HepG2 (cell line): Measurements from ENCODE around the gene GBA2. TPM values are rescaled to one million over a fixed set of nuclear protein-coding genes. Genes with fewer than 3 reads are reported as not detected.

ENCODE experiments used
- BHLHE40 ChIP-seq: IDR thresholded peaks from 2 replicates; pipeline ENCODE4 v1.6.1; 2011; ENCODE audit warnings: low read length, improper control_type of control experiment
- GATAD2A ChIP-seq: IDR thresholded peaks from 2 replicates; pipeline ENCODE4 v1.6.1; 2016
- JDP2 ChIP-seq: sonication (generic); formaldehyde crosslinking; IDR thresholded peaks from 2 replicates; pipeline ENCODE4 v1.8.1; 2022; ENCODE audit warnings: missing genetic modification reagents, borderline replicate concordance
- SP1 ChIP-seq, 2 experiments: fragments of 450-650 bp in 1 of 2; sonication (generic) in 1 of 2; formaldehyde crosslinking in 1 of 2; IDR thresholded peaks; 2 replicates each; pipeline versions ENCODE4 v1.4.0 to v1.6.1; 2016 to 2020; ENCODE audit warnings: missing genetic modification reagents in 1 of 2
- ZBTB8A ChIP-seq: sonication (generic); formaldehyde crosslinking; IDR thresholded peaks from 2 replicates; pipeline ENCODE4 v1.4.0; 2020; ENCODE audit warnings: mild to moderate bottlenecking, low read depth, missing genetic modification reagents, borderline replicate concordance
- ZFP62 ChIP-seq: sonication (generic); formaldehyde crosslinking; IDR thresholded peaks from 2 replicates; pipeline ENCODE4 v1.4.0; 2020; ENCODE audit warnings: missing genetic modification reagents
- ZFP82 ChIP-seq: sonication (generic); formaldehyde crosslinking; IDR thresholded peaks from 2 replicates; pipeline ENCODE4 v1.5.1; 2020; ENCODE audit warnings: mild to moderate bottlenecking, missing genetic modification reagents, borderline replicate concordance
- ZMAT3 ChIP-seq: sonication (generic); formaldehyde crosslinking; conservative IDR thresholded peaks from 2 replicates; pipeline ENCODE4 v1.7.0; 2021; ENCODE audit warnings: missing genetic modification reagents
- polyA plus RNA-seq, 8 experiments: library from polyadenylated mRNA; depleted of rRNA in 3 of 8; stranded (reverse) in 7 of 8; unstranded in 1 of 8; fragments of >200 nt; fragmentation: Illumina TruSeq in 4 of 8; extraction: Trizol in 4 of 8; gene quantifications; 2 replicates each; pipeline versions ENCODE4 v1.2.1 to v1.2.3, GENCODE V29; 2011 to 2016; ENCODE audit warnings: low read depth in 4 of 8, missing spikeins in 1 of 8, mixed read lengths in 1 of 8; ENCODE audit not compliant: insufficient read depth in 1 of 8
- total RNA-seq, 5 experiments: library from RNA; depleted of rRNA; stranded (reverse); fragments of >200 nt; fragmentation: Illumina TruSeq; extraction: Trizol; gene quantifications; 2 replicates each; pipeline ENCODE4 v1.2.3, GENCODE V29; 2016; ENCODE audit warnings: low read depth in 1 of 5
- TF ChIP-seq, protein P1 (sequence below), 2 experiments: fragments of 450-650 bp in 1 of 2; sonication (generic) in 1 of 2; formaldehyde crosslinking in 1 of 2; IDR thresholded peaks; 2 replicates each; pipeline versions ENCODE4 v1.6.1 to v1.8.0; 2016 to 2022; ENCODE audit warnings: antibody characterized with exemption in 1 of 2, mild to moderate bottlenecking in 1 of 2, missing genetic modification reagents in 1 of 2
- TF ChIP-seq, protein P2 (sequence below): sonication (generic); formaldehyde crosslinking; IDR thresholded peaks from 2 replicates; pipeline ENCODE4 v1.5.0; 2020; ENCODE audit warnings: mild to moderate bottlenecking, missing genetic modification reagents, moderate library complexity
- TF ChIP-seq, protein P3 (sequence below): sonication (generic); formaldehyde crosslinking; IDR thresholded peaks from 2 replicates; pipeline ENCODE4 v1.4.0; 2020; ENCODE audit warnings: mild to moderate bottlenecking, missing genetic modification reagents

GBA2 gene
- total and polyA plus RNA-seq, 2 of the 13 experiments (the other 11 are each of a cell fraction or from before 2014, with no cell fraction given), result 37.5 to 86.1 TPM

- TF ChIP-seq BHLHE40, result no peak
- TF ChIP-seq, protein P1, sequence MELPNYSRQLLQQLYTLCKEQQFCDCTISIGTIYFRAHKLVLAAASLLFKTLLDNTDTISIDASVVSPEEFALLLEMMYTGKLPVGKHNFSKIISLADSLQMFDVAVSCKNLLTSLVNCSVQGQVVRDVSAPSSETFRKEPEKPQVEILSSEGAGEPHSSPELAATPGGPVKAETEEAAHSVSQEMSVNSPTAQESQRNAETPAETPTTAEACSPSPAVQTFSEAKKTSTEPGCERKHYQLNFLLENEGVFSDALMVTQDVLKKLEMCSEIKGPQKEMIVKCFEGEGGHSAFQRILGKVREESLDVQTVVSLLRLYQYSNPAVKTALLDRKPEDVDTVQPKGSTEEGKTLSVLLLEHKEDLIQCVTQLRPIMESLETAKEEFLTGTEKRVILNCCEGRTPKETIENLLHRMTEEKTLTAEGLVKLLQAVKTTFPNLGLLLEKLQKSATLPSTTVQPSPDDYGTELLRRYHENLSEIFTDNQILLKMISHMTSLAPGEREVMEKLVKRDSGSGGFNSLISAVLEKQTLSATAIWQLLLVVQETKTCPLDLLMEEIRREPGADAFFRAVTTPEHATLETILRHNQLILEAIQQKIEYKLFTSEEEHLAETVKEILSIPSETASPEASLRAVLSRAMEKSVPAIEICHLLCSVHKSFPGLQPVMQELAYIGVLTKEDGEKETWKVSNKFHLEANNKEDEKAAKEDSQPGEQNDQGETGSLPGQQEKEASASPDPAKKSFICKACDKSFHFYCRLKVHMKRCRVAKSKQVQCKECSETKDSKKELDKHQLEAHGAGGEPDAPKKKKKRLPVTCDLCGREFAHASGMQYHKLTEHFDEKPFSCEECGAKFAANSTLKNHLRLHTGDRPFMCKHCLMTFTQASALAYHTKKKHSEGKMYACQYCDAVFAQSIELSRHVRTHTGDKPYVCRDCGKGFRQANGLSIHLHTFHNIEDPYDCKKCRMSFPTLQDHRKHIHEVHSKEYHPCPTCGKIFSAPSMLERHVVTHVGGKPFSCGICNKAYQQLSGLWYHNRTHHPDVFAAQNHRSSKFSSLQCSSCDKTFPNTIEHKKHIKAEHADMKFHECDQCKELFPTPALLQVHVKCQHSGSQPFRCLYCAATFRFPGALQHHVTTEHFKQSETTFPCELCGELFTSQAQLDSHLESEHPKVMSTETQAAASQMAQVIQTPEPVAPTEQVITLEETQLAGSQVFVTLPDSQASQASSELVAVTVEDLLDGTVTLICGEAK (IDR thresholded peaks at IDR 0.05), result no peak
- TF ChIP-seq, protein P1 (CRISPR knock-in tag; IDR thresholded peaks at IDR 0.05), result no peak
- TF ChIP-seq ZBTB8A (CRISPR knock-in tag), result no peak
- no peak for TF ChIP-seq ZMAT3 (CRISPR knock-in tag)
- no peak for TF ChIP-seq JDP2
- no peak for TF ChIP-seq ZFP82
- no peak for TF ChIP-seq ZFP62 (CRISPR knock-in tag)
- TF ChIP-seq SP1 (IDR thresholded peaks at IDR 0.05), result no peak
- TF ChIP-seq SP1 (CRISPR knock-in tag; IDR thresholded peaks at IDR 0.05), result no peak
- 0 out of 2 replicates have a peak, but pooled peaks have one; percentile 17 for TF ChIP-seq GATAD2A (CRISPR knock-in tag)
- TF ChIP-seq, protein P2, sequence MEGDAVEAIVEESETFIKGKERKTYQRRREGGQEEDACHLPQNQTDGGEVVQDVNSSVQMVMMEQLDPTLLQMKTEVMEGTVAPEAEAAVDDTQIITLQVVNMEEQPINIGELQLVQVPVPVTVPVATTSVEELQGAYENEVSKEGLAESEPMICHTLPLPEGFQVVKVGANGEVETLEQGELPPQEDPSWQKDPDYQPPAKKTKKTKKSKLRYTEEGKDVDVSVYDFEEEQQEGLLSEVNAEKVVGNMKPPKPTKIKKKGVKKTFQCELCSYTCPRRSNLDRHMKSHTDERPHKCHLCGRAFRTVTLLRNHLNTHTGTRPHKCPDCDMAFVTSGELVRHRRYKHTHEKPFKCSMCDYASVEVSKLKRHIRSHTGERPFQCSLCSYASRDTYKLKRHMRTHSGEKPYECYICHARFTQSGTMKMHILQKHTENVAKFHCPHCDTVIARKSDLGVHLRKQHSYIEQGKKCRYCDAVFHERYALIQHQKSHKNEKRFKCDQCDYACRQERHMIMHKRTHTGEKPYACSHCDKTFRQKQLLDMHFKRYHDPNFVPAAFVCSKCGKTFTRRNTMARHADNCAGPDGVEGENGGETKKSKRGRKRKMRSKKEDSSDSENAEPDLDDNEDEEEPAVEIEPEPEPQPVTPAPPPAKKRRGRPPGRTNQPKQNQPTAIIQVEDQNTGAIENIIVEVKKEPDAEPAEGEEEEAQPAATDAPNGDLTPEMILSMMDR (CRISPR knock-in tag), result peak; percentile 82
- TF ChIP-seq, protein P3, sequence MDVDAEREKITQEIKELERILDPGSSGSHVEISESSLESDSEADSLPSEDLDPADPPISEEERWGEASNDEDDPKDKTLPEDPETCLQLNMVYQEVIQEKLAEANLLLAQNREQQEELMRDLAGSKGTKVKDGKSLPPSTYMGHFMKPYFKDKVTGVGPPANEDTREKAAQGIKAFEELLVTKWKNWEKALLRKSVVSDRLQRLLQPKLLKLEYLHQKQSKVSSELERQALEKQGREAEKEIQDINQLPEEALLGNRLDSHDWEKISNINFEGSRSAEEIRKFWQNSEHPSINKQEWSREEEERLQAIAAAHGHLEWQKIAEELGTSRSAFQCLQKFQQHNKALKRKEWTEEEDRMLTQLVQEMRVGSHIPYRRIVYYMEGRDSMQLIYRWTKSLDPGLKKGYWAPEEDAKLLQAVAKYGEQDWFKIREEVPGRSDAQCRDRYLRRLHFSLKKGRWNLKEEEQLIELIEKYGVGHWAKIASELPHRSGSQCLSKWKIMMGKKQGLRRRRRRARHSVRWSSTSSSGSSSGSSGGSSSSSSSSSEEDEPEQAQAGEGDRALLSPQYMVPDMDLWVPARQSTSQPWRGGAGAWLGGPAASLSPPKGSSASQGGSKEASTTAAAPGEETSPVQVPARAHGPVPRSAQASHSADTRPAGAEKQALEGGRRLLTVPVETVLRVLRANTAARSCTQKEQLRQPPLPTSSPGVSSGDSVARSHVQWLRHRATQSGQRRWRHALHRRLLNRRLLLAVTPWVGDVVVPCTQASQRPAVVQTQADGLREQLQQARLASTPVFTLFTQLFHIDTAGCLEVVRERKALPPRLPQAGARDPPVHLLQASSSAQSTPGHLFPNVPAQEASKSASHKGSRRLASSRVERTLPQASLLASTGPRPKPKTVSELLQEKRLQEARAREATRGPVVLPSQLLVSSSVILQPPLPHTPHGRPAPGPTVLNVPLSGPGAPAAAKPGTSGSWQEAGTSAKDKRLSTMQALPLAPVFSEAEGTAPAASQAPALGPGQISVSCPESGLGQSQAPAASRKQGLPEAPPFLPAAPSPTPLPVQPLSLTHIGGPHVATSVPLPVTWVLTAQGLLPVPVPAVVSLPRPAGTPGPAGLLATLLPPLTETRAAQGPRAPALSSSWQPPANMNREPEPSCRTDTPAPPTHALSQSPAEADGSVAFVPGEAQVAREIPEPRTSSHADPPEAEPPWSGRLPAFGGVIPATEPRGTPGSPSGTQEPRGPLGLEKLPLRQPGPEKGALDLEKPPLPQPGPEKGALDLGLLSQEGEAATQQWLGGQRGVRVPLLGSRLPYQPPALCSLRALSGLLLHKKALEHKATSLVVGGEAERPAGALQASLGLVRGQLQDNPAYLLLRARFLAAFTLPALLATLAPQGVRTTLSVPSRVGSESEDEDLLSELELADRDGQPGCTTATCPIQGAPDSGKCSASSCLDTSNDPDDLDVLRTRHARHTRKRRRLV (CRISPR knock-in tag), result no peak
Observed at GRCh38 chr9:35696520-35697215, 52.4 kb downstream of the GBA2 start (continued).
